Measurements from ENCODE around the gene NGB. TPM values are rescaled to one million over a fixed set of nuclear protein-coding genes. Genes with fewer than 3 reads are reported as not detected.

The NGB gene
- total RNA-seq, 1 experiment from 2014 or later, result not detected

DNA sequence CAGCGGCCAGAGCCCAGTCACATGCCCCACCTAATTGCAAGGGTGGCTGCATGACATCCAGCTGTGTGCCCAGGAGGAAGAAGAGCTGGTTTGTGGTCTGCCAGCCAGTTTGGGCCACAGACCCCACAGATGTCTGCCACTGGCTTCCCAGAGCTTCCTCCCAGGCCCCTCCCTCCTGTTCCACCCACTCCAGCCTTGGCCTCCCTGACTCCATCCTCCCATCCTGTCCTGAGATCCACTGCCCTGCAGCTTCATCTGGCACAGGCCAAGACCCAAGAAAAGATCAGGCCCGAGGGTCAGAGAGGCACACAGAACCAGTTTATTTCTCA lies 5.9 kb downstream of the NGB start:
- no peak for DNase-seq
- Mint-ChIP-seq H3K4me3 (ENCODE audit: low read depth, unreplicated experiment) (no peak overlapping the region), H3K36me3 (ENCODE audit: insufficient read depth, unreplicated experiment) (no peaks in the 10 kb centered on the region), H3K27ac (ENCODE audit: unreplicated experiment) (no peak overlapping the region), H3K4me1 (ENCODE audit: low read depth, unreplicated experiment) (no peaks in the 10 kb centered on the region), H3K27me3 (ENCODE audit: unreplicated experiment) (peaks cover 73% of the 10 kb centered on the region), H3K9me3 (ENCODE audit: low read depth, unreplicated experiment) (no peaks in the 10 kb centered on the region)
- no TSS peak for BruUV-seq (replicated peaks)
- CTCF ChIA-PET, result no interaction called here
- intact Hi-C loops (cut with micrococcal nuclease; ENCODE audit: unreplicated experiment), result no loop called here
- TF ChIP-seq, protein P1, sequence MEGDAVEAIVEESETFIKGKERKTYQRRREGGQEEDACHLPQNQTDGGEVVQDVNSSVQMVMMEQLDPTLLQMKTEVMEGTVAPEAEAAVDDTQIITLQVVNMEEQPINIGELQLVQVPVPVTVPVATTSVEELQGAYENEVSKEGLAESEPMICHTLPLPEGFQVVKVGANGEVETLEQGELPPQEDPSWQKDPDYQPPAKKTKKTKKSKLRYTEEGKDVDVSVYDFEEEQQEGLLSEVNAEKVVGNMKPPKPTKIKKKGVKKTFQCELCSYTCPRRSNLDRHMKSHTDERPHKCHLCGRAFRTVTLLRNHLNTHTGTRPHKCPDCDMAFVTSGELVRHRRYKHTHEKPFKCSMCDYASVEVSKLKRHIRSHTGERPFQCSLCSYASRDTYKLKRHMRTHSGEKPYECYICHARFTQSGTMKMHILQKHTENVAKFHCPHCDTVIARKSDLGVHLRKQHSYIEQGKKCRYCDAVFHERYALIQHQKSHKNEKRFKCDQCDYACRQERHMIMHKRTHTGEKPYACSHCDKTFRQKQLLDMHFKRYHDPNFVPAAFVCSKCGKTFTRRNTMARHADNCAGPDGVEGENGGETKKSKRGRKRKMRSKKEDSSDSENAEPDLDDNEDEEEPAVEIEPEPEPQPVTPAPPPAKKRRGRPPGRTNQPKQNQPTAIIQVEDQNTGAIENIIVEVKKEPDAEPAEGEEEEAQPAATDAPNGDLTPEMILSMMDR (IDR thresholded peaks at IDR 0.05; ENCODE audit: unreplicated experiment), result no peak

DNA sequence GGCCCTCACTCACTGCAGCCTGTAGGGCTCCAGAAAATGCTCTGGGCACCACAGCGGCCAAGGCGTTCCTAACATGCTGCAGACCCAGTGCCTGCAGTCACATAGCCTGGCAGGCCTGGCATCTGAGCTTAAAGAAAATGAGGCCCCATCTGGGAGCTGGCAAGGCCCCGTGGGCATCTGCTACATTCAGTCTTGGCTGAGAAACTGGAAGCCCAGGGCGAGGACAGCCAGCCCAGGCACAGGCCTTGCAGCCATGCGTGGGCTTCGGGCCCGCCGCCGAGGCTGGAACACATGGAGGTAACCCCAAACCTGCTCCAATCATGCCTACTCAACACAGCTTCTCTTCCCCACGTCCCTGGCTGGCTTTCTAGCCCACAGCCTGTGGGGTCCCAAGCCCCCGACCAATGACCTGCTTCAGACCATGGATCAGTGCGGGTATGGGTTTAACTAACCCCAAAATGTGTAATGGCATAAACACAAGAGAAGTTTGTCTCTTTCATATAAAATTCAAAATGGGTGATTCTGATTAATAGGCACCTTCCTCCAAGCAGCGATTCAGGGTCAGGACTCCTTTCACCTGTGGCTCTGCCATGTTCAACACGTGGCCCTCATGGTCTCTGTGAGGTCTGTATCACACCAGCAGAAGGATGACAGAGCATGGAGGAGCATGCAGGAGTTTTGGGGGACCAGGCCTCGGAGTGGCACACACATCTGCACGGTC lies 6.4 kb downstream of the NGB start:
- BruUV-seq (replicated peaks), result no TSS peak
- H3K36me3 Mint-ChIP-seq (ENCODE audit: insufficient read depth, unreplicated experiment), result no peaks in the 10 kb centered on the region
- H3K4me3 Mint-ChIP-seq (ENCODE audit: low read depth, unreplicated experiment), result no peak overlapping the region
- no peak overlapping the region for H3K27ac Mint-ChIP-seq (ENCODE audit: unreplicated experiment)
- H3K4me1 Mint-ChIP-seq (ENCODE audit: low read depth, unreplicated experiment), result no peaks in the 10 kb centered on the region
- TF ChIP-seq, protein P1 (IDR thresholded peaks at IDR 0.05; ENCODE audit: unreplicated experiment), result no peak
- peaks cover 73% of the 10 kb centered on the region for H3K27me3 Mint-ChIP-seq (ENCODE audit: unreplicated experiment)
- no peak for DNase-seq
- intact Hi-C loops (cut with micrococcal nuclease; ENCODE audit: unreplicated experiment), result no loop called here
- CTCF ChIA-PET, result no interaction called here
- H3K9me3 Mint-ChIP-seq (ENCODE audit: low read depth, unreplicated experiment), result no peaks in the 10 kb centered on the region

DNA sequence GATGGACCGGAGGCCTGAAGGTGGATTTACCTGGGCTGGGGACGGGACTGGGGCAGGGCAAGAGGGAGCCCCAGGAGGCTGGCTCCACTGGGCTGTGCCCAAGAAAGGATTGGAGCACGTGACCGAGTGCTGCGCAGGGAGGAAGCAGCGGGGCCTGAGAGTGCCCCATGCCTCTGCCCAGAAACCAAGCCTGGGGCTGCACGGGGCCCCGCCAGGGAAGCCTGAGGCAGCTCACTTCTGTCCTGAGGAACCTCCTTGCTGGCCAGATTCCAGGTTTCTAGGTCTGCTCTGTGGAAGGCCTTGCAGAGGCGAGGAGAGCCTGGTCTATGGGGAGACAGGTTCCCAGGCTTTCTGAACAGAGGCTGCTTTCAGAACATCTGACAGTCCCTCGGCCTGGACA lies 10.4 kb downstream of the NGB start:
- TF ChIP-seq, protein P1 (IDR thresholded peaks at IDR 0.05; ENCODE audit: unreplicated experiment), result no peak
- no TSS peak for BruUV-seq (replicated peaks)
- intact Hi-C loops (cut with micrococcal nuclease; ENCODE audit: unreplicated experiment), result no loop called here
- no peaks in the 10 kb centered on the region for H3K36me3 Mint-ChIP-seq (ENCODE audit: insufficient read depth, unreplicated experiment)
- no peaks in the 10 kb centered on the region for H3K9me3 Mint-ChIP-seq (ENCODE audit: low read depth, unreplicated experiment)
- no peak overlapping the region for H3K27ac Mint-ChIP-seq (ENCODE audit: unreplicated experiment)
- H3K4me3 Mint-ChIP-seq (ENCODE audit: low read depth, unreplicated experiment), result no peak overlapping the region
- CTCF ChIA-PET, result no interaction called here
- DNase-seq, result no peak
- no peaks in the 10 kb centered on the region for H3K4me1 Mint-ChIP-seq (ENCODE audit: low read depth, unreplicated experiment)
- H3K27me3 Mint-ChIP-seq (ENCODE audit: unreplicated experiment), result peaks cover 77% of the 10 kb centered on the region

DNA sequence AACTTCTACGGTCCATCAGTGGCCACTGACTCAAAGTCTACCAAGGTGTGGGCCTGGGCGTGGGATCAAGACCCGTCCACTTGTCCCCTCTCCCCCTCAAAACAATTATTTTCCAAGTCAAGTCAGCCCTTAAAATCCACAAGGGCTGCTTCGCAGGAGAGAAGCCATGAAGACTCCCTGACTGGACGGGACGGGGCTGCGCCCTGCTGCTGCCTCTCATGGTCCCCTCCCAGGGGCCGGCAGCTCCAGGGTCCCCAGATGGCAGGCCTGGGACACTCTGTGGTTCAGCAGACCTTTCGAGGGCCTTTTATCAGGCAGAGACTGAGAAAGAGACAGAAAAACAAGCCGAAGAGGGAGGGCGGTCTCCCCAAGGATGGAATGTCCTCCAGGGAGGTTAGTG lies 10.8 kb downstream of the NGB start:
- no TSS peak for BruUV-seq (replicated peaks)
- H3K9me3 Mint-ChIP-seq (ENCODE audit: low read depth, unreplicated experiment), result no peaks in the 10 kb centered on the region
- no peak overlapping the region for H3K27ac Mint-ChIP-seq (ENCODE audit: unreplicated experiment)
- no peaks in the 10 kb centered on the region for H3K4me1 Mint-ChIP-seq (ENCODE audit: low read depth, unreplicated experiment)
- no peak for DNase-seq
- TF ChIP-seq, protein P1 (IDR thresholded peaks at IDR 0.05; ENCODE audit: unreplicated experiment), result no peak
- CTCF ChIA-PET, result no interaction called here
- peaks cover 81% of the 10 kb centered on the region for H3K27me3 Mint-ChIP-seq (ENCODE audit: unreplicated experiment)
- no peak overlapping the region for H3K4me3 Mint-ChIP-seq (ENCODE audit: low read depth, unreplicated experiment)
- no peaks in the 10 kb centered on the region for H3K36me3 Mint-ChIP-seq (ENCODE audit: insufficient read depth, unreplicated experiment)
- intact Hi-C loops (cut with micrococcal nuclease; ENCODE audit: unreplicated experiment), result no loop called here

Measured in Calu3 (cell line).